HTR-8/SVneo (cell line): ENCODE results near the gene ACAA2.
A peak's percentile ranks its signal among the peaks of the same experiment; 100 is the strongest.

Experiments
- DNase-seq: peaks from one replicate; pipeline ENCODE4 v3.0.0; 2011; ENCODE audit warnings: low spot score, mixed read lengths; ENCODE audit not compliant: insufficient read length
- FAIRE-seq: peaks from 2 replicates; lab custom pipeline; 2011; peaks lifted over from hg19 to GRCh38; lab: Jason Lieb, UNC

Gene ACAA2

DNA sequence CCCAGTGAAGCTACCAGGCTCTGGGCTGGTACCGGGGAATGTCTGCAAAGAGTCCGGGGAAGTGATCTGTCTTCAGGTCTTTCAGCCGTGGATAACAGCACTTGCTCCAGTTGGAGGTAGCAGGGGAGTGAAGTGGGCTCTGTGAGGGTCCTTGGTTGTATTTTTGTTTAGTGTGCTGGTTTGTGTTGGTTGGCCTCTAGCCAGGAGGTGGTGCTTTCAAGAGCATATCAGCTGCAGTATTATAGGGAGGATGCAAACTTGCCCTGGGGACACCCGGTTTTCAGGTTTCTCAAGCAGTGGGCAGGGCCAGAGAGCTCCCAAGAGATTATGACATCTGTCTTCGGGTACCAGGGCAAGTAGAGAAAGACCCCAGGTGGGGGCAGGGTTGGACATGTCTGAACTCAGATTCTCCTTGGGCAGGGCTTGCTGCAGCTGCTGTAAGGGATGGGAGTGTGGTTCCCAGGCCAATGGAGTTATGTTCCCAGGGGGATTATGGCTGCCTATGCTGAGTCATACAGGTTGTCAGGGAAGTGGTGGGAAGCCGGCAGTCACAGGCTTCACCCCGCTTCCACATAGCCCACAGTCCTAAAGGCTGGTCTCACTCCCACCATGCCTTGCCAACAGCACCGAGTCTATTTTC lies 34.4 kb downstream of the ACAA2 start:
- FAIRE-seq (no peak), DNase-seq (no peak)

DNA sequence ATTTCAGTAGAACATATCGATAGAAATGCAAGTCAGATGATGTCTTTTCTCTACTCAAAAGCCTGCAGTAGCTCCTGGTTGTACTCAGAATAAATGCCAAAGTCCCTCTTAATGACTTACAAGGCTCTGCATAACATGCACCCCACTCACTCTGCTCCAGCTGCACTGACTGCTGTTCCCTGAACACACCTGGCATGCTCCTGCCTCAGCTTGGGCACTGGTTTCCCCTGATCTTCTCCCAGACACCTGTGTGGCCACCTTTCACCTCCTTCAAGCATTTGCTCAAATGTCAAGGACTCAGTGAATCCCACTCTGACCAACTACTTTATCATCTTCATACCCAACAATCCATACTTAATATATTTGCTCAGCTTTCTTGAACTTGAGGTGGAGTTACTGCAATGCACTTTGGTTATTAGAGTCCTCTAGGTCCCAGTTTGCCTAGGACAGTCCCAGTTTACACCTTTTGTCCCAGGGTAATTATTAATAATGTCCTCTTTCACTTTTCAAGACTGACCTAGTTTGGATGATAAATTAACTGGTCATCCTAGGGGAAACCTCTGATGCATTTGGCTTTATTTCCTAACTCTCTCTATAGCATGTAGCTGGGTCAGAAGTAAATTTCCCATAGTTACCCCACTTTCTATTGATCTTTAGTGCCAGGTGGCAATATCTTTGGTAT lies 44.1 kb downstream of the ACAA2 start:
- DNase-seq (no peak), FAIRE-seq (no peak)

DNA sequence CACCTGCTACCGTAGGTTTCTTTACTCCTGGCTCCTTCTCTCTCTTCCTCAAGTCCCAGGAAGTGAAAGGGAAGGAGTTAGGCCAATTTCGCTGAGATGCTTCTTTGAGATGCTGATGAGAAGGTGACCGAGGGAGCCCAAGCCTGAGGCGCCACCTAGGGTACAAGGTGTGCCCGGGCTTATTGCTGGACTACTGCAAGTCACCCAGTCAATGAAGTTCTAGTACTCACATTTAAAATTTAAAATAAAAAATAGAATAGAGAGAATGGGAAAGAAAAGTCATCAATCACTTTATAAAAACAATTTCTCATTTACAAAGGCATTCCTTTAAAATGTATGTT lies 45.3 kb downstream of the ACAA2 start:
- FAIRE-seq (no peak), DNase-seq (peak; percentile 38)

DNA sequence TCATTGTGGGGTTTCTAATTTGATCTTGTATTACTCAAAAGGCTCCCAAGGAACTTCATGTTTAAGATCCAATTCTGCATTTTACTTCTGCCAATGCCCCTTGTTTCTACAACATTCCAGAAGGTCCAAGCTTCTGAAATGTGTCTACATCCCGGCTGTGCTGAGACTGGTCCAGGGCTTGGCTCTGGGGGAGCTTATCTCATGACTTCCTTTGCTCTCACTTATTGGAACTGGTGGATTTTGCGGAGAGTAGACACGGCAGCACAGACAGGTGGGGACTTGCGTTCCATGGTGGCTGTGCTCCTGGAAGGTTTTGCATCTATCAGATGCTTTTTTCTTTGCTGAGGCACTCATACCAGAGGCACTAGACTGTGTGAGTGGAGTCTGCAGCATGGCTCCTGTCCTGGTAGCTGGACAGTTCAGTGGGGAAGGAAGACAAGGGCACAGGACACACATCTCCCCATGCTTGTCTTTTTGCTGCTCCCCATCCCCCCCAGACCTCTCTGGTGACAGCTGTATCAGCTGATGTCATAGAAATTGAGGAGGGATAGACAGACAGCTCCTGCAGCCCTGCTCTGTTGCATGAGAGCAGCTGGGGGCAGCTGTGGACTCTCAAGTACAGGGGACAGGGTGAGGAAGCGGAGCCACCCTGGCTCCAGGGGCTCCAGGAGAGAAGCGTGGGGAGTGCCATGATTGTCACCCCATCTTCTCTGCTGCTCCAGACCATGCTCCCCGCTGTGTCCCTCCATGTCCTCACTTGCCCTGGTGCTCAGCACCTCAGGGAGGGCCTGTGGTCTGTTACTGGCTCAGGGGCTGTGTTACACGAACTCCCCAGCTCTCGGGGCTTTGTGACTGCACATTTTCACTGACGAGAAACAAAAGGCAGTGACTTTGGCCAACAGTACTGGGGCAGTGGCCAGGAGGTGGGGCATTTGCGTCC lies 46.0 kb downstream of the ACAA2 start:
- DNase-seq (no peak), FAIRE-seq (no peak)

DNA sequence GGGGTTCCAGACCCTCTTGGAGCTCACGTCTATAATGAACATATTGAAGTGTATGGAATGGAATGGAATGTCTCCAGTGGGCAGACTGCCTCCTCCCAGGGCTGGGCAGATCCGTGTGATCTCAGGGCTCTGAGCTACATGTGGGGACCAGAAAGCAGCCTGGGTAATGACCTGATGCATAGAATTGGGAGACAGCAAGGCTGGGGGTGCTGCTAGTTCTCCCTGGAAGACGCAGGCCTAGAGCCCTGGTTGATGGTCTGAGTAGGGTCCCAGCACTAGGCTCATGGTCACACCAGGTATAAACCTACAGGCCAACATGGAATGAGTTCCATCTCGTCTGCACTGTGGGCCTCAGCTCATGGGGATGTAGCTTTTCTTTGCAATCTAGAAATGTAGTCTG lies 46.7 kb downstream of the ACAA2 start:
- FAIRE-seq (no peak), DNase-seq (no peak)

DNA sequence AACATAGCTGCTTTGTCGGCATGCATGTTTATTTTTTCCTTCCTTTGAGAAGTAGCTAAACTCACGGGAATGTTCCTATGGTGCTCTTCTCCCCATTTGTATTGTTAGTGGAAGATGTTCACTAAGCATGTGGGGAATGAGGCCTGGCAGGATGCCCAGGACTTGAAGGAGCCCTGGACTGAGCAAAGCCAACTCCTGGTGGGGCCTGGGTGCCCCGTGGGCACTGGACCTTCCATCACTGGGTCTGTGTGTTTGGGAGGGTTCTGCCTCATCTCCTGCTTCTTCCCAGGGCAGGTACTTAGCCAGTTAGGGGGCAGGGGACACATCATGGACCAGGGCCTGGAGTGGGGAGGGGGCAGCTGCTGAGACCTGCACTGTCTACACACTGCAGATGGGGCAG lies 49.3 kb downstream of the ACAA2 start:
- DNase-seq (no peak), FAIRE-seq (no peak)

DNA sequence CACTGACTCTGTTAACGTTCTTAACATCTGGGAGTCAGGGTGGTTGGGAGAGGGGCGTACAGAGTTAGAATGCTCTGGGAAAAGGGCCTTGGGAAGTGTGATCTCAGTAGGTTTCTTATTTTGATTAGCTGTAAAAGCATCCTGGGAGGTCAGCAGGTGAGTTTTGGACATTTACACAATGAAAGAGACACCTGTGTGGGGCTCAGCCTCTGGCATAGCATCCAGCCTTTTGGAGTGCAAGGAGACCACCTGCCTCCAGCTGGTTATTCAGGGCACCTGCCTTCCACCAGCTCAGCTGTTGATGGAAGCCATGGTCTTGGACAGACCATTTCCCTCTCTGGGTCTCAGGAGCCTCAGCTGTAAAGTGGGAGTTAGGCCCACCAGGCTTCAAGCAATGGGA lies 49.7 kb downstream of the ACAA2 start:
- DNase-seq (no peak), FAIRE-seq (no peak)

DNA sequence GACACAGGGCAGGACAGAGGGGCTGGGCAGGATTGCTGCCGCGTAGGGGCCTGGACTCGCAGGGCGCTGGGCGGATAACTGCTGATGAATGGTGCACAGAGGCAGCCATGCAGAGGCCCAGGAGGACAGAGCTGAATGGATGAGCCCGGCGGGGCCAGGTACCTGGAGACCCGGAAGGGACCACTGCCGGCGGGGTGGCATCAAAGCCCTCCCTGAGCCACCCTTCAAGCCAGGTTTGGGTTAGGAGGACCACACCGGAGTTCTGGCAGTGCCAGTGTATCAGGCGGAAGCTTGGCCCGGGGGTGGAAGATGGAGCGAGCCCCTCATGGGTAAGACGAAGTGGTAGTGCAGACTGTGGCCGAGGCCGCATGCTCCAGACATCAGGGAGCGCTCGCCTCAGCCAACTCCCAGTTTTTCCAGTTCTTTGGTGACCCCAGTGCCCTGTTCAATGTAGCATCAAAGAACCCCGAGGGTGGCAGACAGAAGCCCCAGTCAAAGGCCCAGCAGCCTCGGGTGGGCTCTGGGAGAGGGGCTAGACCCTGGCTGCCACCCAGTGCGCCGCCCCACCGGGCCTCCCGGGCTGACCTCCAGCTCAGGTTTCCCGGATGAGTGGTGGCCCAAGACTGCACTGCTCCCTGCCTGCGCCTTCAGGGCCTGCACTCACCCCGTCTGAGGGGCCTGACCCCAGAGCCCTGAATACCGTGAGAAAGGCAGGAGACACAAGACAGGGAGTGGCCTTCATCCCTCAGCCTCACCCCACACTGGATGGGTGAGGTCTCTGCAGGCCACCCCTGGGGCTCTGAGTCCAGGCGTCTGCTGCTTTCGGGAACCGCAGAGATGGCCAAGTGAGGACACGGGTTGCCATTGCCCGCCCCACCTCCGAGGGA lies 50.9 kb downstream of the ACAA2 start:
- FAIRE-seq (no peak), DNase-seq (no peak)

DNA sequence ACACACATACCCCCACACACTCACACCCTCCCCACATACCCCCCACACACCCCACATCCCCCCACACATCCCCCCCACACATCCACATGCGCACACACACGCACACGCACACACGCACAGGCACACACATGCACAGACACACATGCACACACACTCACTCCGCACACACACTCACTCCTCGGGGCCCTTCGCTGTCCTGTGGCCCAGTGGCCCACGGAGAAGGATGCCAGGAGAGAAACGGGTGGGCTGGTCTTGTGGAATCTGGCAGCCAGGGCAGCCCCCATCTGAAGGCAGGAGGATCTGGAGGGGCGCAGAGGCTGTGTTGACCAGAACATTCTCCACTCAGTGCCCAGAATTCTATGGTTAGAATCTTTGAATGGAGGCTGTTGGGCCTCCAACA lies 51.6 kb downstream of the ACAA2 start:
- DNase-seq (no peak), FAIRE-seq (no peak)

DNA sequence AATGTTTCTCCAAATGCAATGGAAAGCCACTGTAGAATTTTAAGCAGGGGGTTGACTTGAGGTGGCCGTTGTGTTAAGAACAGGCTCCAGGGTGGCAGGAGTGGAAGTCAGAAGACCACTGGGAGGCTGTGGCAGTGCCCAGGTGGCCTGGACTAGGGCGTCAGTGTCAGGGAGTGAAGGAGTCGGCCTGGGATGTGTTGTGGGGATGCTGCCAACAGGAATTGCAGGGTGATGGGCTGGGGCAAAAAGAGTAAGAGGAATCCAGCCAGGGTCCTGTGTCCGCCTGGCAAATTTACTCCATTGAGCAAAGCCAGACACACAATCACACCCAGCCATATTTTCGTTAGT lies 55.1 kb downstream of the ACAA2 start:
- DNase-seq (no peak), FAIRE-seq (no peak)

DNA sequence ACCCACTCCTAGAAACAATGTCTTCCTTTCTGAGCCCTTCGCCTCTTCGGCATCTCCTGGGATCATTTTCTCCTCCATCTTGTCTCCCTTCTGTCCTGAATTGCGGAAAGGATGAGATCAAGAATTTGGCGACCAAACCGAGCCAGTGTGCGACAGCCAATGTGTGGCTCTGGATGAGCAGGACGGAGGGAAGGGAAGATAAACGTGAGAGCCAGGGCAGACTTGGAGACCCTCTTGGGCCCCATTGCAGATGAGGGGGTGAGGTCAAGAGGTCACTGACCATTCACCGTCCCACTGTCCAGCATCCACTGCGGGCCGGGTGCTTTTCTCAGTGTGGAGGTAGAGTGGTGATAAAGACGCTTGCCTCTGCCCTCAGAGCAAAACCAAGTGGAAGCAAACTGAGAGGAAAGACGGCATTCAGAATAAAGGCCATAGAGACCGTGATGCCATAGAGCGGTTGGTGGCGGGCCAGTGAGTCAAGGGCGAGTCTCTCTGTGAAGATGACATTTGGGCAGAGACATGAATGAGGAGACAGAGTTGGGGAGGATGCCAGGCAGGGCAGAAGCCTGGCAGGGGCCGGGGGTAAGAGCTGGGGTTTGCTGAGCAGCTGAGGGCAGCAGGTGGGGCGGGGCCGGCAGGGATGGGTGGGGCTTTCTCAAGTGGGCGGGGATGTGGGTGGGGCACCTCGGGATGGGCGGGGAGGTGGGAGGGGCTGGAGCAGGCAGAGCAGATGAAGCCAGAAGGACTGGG lies 55.6 kb downstream of the ACAA2 start:
- DNase-seq = no peak
- FAIRE-seq = no peak

DNA sequence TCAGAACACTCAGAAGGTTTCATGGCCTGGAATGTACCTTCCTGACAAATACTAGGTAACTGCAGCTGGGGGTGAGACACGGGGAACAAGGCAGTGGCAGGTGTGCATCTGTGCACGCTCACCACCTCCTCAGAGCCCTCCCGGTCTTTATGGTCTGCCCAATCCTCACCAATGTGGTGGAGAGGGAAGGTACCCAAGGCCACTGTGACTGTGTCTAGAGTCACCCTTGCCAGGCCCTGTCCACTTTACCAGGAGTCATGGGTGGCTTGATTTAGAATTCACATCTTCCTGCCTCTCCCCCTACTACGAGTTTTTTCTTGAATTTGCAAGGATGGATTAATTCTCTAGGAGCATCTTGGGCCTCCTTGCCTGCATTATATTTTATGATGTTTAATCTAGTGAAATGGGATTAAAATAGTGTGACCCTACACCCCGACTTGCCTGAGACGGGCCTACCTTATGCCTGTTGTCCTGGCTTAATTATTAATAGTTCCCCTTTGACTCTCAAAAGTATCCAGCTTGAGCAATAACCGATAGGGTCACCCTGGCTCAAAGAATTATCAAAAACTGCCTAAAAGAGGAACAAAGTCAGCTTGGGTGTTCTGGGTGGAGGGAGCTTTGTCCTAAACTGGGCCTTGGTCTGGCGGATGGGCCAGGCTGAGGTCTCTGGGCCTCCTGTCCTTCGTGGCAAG lies 56.5 kb downstream of the ACAA2 start:
- FAIRE-seq = no peak
- DNase-seq = no peak

DNA sequence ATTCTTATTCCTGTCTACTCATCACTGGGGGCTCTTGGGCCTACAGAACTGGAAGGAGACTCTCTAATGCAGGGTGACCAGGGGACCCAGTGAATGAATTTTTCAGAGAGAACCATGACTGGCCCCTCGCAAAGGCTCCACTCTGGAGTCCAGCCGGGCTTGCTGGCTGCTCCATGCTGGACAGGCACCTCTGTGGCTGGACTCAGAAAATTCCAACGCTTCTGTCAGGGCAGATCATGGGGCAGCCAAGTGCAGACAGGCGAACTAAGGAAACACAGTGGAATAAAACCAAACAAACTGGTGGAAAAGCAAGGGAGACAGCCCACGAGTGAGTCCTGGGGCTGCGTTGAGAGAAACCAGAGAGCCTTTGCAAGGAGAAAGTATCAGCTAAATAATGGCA lies 57.2 kb downstream of the ACAA2 start:
- DNase-seq = no peak
- no peak for FAIRE-seq

DNA sequence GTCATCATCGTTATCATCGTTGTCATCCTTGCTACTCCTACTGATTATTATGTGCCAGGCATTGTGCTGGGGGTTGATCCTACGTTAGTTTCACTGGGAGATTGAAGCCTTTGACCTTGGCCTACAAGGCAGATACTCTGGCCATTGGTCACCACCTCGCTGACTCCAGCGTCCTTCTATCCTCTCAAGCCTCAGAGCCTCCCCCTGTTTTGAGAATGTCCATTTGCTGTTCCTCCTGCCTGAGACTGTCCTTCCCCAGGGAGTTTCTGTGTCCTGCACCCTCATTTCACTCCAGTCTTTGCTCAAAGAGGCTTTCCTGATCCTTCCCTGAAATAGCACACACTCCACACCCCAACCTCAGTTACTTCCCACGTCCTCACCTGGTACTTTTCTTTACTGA lies 57.8 kb downstream of the ACAA2 start:
- FAIRE-seq (no peak), DNase-seq (no peak)

DNA sequence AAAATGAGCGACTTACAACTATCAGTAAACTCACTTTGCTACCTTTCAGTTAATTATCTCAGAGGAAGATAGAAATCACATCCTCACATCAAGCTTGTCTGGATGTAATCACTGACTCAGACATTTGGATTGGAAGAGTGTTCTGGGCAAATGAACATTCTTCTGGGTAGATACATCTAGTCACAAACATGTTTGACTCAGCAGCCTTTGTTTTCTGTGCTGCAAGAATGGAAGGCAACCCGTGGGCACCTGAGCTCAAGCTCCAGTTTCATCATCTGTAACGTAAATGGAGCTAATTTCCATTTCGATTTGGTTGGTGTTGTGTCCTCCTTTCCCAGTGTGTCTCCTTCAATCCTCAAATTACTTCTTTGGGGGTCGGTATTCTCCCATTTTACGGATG lies 58.5 kb downstream of the ACAA2 start:
- DNase-seq (no peak), FAIRE-seq (no peak)

DNA sequence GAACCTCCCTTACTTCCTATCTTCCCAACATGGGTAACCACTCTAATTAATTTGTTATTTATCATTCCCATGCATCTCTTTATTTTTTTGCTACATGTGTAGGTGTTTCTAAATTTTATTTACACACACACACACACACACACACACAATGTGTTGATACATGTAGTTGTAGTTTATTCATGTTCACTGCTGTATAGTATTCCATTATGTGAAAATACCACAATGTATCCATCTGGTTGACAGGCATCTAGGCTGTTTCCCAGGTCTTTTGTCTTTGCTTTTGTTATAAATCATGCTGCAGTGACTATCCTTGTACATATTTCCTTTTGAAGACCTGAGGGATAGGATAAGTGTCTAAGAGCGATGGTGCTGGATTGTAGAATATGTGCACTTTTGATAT lies 59.7 kb downstream of the ACAA2 start:
- DNase-seq (no peak), FAIRE-seq (no peak)

DNA sequence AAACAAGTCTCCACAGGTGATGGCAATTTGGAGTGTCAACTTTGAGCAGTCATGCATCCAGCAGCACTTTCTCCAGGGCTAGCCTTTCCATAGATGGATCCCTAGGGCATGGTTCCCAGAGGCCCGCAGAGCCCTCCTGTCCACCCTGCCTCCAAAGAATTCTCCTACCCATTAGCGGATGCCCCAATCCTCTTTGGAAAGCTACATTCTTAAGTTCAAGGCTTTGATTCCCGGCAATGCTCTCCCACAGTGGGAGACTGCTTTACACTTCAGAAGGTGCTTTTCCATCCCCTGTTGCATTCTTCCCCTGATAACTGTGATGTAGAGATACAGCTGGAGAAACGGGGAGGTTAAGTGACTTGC lies 61.3 kb downstream of the ACAA2 start:
- no peak for FAIRE-seq
- DNase-seq = no peak

DNA sequence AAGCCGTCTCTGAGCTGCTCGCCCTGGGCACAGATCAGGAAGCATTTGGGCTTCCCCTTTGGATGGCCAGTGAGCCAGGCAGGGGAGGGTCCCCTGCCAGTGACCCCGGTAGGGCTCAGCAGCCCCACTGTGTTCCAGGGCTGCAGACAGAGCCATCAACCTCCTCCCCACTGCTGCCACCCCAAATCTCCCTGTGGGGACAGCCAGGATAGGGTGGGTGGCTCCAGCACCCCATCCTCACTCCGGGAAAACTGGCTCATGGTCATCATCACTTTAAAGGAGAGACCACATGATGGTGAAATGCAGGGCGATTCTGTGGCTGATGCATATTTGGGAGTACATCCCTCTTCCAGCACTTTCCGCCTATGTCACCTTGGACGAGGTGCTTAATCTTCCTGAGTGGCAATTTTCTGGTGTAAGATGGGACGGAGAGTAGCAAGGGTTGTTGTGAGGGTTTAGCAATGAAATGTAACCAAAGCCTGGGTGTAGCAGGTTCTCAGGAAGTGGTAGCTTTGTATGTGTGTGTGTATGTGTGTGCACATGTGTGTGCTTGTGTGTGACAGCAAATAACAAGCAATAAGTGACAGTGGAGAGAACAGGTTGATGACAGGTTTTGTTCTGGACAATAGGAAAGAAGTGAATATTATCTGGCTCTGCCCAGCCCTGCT lies 61.8 kb downstream of the ACAA2 start:
- FAIRE-seq (no peak), DNase-seq (no peak)

DNA sequence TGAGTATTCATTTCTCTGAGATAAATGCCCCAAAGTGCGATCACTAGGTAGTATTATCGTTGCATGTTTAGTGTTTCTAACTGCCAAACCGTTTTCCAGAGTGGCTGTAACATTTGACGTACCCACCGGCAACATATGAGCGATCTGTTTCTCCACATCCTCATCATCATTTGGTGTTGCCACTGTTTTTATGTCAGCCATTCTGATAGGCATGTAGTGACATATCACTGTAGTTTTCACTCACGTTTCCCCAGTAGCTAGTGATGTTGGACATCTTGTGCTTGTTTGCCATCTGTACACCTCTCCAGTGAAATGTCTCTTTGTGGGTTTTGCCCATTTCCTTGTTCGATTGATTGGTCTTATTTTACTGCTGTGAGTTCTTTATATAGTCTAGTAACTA lies 63.8 kb downstream of the ACAA2 start:
- FAIRE-seq = no peak
- no peak for DNase-seq
